ENCODE results near the gene ASB6. TPM values are rescaled to one million over a fixed set of nuclear protein-coding genes. Genes with fewer than 3 reads are reported as not detected.

Gene ASB6
- total RNA-seq, 1 experiment from 2014 or later, result 21.0 TPM

DNA sequence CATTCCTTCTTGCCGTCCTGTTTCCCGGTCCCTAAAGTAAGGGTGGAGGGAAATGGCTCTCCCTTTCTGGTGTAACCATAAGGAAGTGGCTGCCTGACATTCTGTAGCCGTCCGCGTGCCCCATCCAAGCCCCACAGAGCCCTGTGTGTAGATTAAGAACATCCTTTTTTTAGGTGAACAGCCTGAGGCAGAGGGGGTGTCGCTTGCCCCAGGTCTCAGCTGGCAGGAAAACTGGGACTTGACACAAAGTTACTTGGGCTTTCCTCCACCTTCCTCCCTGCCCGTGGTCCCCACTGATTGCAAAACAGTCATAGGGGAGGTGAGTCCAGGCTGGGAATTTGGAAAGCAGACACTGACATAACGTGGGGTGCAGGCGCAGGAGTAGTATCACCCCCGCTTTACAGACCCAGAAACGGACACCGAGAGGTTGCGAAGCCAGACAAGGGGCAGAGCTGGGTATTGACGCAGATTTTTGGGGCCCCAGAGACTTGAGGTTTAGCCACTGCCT is 43.8 kb downstream of the ASB6 start:
- H3K4me1 Mint-ChIP-seq, result peaks cover 29 to 43% of the 10 kb centered on the region in 2 experiments
- Histone ChIP-seq H3K79me2 (ENCODE audit: insufficient read depth, low read length) (no peaks in the 10 kb centered on the region), H2AK5ac (ENCODE audit: insufficient read length, low read length) (no peak overlapping the region), H4K20me1 (ENCODE audit: control insufficient read depth, insufficient read depth, insufficient read length) (no peaks in the 10 kb centered on the region), H4K8ac (replicated peaks; ENCODE audit: insufficient read length, low read depth, low read length) (no peak overlapping the region), H2BK15ac (ENCODE audit: low read depth, low read length) (no peak overlapping the region), H3K27ac (ENCODE audit: insufficient read length, low read depth, low read length) (no peak overlapping the region), H3K79me1 (ENCODE audit: insufficient read depth, low read depth, low read length, poor library complexity, severe bottlenecking) (no peaks in the 10 kb centered on the region), H3T11ph (ENCODE audit: low read length) (no peak overlapping the region), H3K23me2 (ENCODE audit: insufficient read length, low read depth, low read length, poor library complexity, severe bottlenecking) (peaks cover 12% of the 10 kb centered on the region), H4K91ac (ENCODE audit: insufficient read length, low read depth, low read length) (no peak overlapping the region), H3K4ac (ENCODE audit: low read depth, low read length) (no peak overlapping the region), H2BK120ac (ENCODE audit: low read depth, low read length, poor library complexity, severe bottlenecking) (no peak overlapping the region), H3K23ac (ENCODE audit: insufficient read length, low read depth, low read length) (no peak overlapping the region), H2BK5ac (ENCODE audit: insufficient read length, low read length) (no peak overlapping the region), H3K9ac (ENCODE audit: extremely low read depth, insufficient read length, low read length) (no peak overlapping the region), H3K4me2 (ENCODE audit: insufficient read depth, insufficient read length, low read length) (peak overlapping the region; percentile 54), H3K4me1 (ENCODE audit: insufficient read depth, low read length) (peaks cover 5% of the 10 kb centered on the region; the same call in 1 of the 2 replicates), H3K27me3 (ENCODE audit: insufficient read depth, low read length) (peaks cover 4% of the 10 kb centered on the region; the same call in 1 of the 2 replicates), H3K56ac (ENCODE audit: insufficient read length, low read depth, low read length) (no peak overlapping the region), H2BK12ac (ENCODE audit: insufficient read length, low read depth, low read length) (no peak overlapping the region), H4K5ac (ENCODE audit: insufficient read length, low read depth, low read length) (no peak overlapping the region), H3K18ac (ENCODE audit: insufficient read length, low read depth, low read length) (peak overlapping the region; percentile 28), H2AFZ (ENCODE audit: low read length) (no peak overlapping the region), H2BK20ac (ENCODE audit: low read depth, low read length, poor library complexity, severe bottlenecking) (no peak overlapping the region), H3K14ac (ENCODE audit: insufficient read depth, low read length) (peak overlapping the region; percentile 60; the same call in 1 of the 2 replicates), H3K9me3 (ENCODE audit: control insufficient read depth, low read depth, low read length) (no peaks in the 10 kb centered on the region)
- no peak overlapping the region; a peak in 1 of 7 replicates for H3K27ac Mint-ChIP-seq
- peak overlapping the region; percentile 47 to 71 for H3K4me3 Mint-ChIP-seq
- no CpG with 5 or more reads among the region's 14 CpGs for WGBS (ENCODE audit: extremely low coverage, insufficient read length, low lambda C conversion rate)
- H3K9me3 Mint-ChIP-seq, result no peaks in the 10 kb centered on the region; a peak in 1 of 5 replicates
- peaks cover 45% of the 10 kb centered on the region for H3K27me3 Mint-ChIP-seq (ENCODE audit: low read depth)
- TF ChIP-seq, protein P1, sequence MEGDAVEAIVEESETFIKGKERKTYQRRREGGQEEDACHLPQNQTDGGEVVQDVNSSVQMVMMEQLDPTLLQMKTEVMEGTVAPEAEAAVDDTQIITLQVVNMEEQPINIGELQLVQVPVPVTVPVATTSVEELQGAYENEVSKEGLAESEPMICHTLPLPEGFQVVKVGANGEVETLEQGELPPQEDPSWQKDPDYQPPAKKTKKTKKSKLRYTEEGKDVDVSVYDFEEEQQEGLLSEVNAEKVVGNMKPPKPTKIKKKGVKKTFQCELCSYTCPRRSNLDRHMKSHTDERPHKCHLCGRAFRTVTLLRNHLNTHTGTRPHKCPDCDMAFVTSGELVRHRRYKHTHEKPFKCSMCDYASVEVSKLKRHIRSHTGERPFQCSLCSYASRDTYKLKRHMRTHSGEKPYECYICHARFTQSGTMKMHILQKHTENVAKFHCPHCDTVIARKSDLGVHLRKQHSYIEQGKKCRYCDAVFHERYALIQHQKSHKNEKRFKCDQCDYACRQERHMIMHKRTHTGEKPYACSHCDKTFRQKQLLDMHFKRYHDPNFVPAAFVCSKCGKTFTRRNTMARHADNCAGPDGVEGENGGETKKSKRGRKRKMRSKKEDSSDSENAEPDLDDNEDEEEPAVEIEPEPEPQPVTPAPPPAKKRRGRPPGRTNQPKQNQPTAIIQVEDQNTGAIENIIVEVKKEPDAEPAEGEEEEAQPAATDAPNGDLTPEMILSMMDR (conservative IDR thresholded peaks at IDR 0.05), result no peak
- DNase-seq, result no peak
- H3K36me3 Mint-ChIP-seq (ENCODE audit: insufficient read depth in 1 of 3, low read depth in 3 of 3), result no peaks in the 10 kb centered on the region

Data from H9 (cell line).